ENCODE results near the gene ID4. TPM values are rescaled to one million over a fixed set of nuclear protein-coding genes. Genes with fewer than 3 reads are reported as not detected.

ID4 gene
- 10 to 100 TPM in 1 of 2 donors, 1 to 10 TPM in 1; 9.0 to 44.0 TPM for total RNA-seq
- long read RNA-seq, partial matches to known transcripts = 0 of 2 reads
- long read RNA-seq, other reads (novel, unspliced or antisense) = 1 of 2 reads

GRCh38 chr6:19836799-19837510 is at the start of gene ID4:
Gene ID4 (plus strand): TSS chr6:19837370. CDS start chr6:19837755, 385 bp downstream.
- intact Hi-C loops (cut with DNase I) = no loop called here
- DNase-seq = peak; percentile 95
- ATAC-seq = peak; percentile 90 to 94

- peak in 1 of 2 donors; percentile 35 for ATAC-seq
- intact Hi-C loops (cut with DNase I) = no loop called here
- DNase-seq = no peak
Observed at GRCh38 chr6:19788686-19789085, 48.5 kb upstream of the ID4 start.

GRCh38 chr6:19789100-19789803 is 47.9 kb upstream of the ID4 start:
- no peak for DNase-seq
- ATAC-seq = peak in 1 of 2 donors; percentile 80
- intact Hi-C loops (cut with DNase I) = no loop called here

GRCh38 chr6:19791267-19791666 is 45.9 kb upstream of the ID4 start:
- DNase-seq = no peak
- ATAC-seq = no peak
- intact Hi-C loops (cut with DNase I) = no loop called here

- no peak for DNase-seq
- no peak for ATAC-seq
- intact Hi-C loops (cut with DNase I) = no loop called here
Observed at GRCh38 chr6:19795211-19795610, 42.0 kb upstream of the ID4 start.

- intact Hi-C loops (cut with DNase I) = no loop called here
- DNase-seq (no peak), ATAC-seq (no peak)
Observed at GRCh38 chr6:19796452-19796851, 40.7 kb upstream of the ID4 start.

- ATAC-seq (no peak), DNase-seq (no peak)
- intact Hi-C loops (cut with DNase I) = no loop called here
Observed at GRCh38 chr6:19798362-19798761, 38.8 kb upstream of the ID4 start.

GRCh38 chr6:19802656-19803055 is 34.5 kb upstream of the ID4 start:
- DNase-seq = no peak
- intact Hi-C loops (cut with DNase I) = no loop called here
- ATAC-seq = no peak

- DNase-seq (no peak), ATAC-seq (peak in 1 of 2 donors; percentile 30)
- intact Hi-C loops (cut with DNase I) = no loop called here
Observed at GRCh38 chr6:19803331-19804204, 33.6 kb upstream of the ID4 start.

- DNase-seq (peak; percentile 97), ATAC-seq (peak; percentile 97 to 98)
- intact Hi-C loops (cut with DNase I) = no loop called here
Observed at GRCh38 chr6:19804205-19805128, 32.7 kb upstream of the ID4 start.

GRCh38 chr6:19805129-19805481 is 32.1 kb upstream of the ID4 start:
- no peak for DNase-seq
- ATAC-seq = no peak
- intact Hi-C loops (cut with DNase I) = no loop called here

GRCh38 chr6:19806971-19807396 is 30.2 kb upstream of the ID4 start:
- intact Hi-C loops (cut with DNase I) = no loop called here
- DNase-seq (no peak), ATAC-seq (no peak)

- ATAC-seq (no peak), DNase-seq (no peak)
Observed at GRCh38 chr6:19811397-19812079, 25.6 kb upstream of the ID4 start.

GRCh38 chr6:19812512-19813119 is 24.6 kb upstream of the ID4 start:
- ATAC-seq = peak; percentile 74 to 83
- intact Hi-C loops (cut with DNase I) = no loop called here

More at GRCh38 chr6:19811397-19812079, 25.6 kb upstream of the ID4 start:
- intact Hi-C loops (cut with DNase I) = no loop called here

GRCh38 chr6:19818805-19819204 is 18.4 kb upstream of the ID4 start:
- ATAC-seq = peak in 1 of 2 donors; percentile 96
- DNase-seq = no peak
- intact Hi-C loops (cut with DNase I) = no loop called here

More at GRCh38 chr6:19812512-19813119, 24.6 kb upstream of the ID4 start:
- DNase-seq = no peak

- intact Hi-C loops (cut with DNase I) = no loop called here
- peak; percentile 41 to 91 for ATAC-seq
Observed at GRCh38 chr6:19824058-19824807, 12.9 kb upstream of the ID4 start.

GRCh38 chr6:19827247-19827646 is 9.9 kb upstream of the ID4 start:
- ATAC-seq = no peak
- no peak for DNase-seq
- intact Hi-C loops (cut with DNase I) = no loop called here

More at GRCh38 chr6:19824058-19824807, 12.9 kb upstream of the ID4 start:
- DNase-seq = no peak
